A673 (cell line): ENCODE data around the gene TMEM203. TPM values are rescaled to one million over a fixed set of nuclear protein-coding genes. Genes with fewer than 3 reads are reported as not detected.

Experiments
- BruUV-seq: library from RNA; stranded (reverse); fragments of 400-500 nt; replicated peaks from 2 replicates; lab custom pipeline; 2021; lab: Mats Ljungman, UMichigan
- CTCF ChIA-PET: fragments of 300-600 bp; sonication (Branson Sonifier 250); formaldehyde crosslinking; loops from one replicate; lab custom pipeline; 2022; ENCODE audit warnings: antibody characterized with exemption; lab: Charles Lee
- POLR2A ChIA-PET: fragments of 300-600 bp; sonication (Branson Sonifier 250); formaldehyde crosslinking; loops from one replicate; lab custom pipeline; 2022; ENCODE audit warnings: antibody characterized with exemption; ENCODE audit not compliant: low non-redundant PET; lab: Charles Lee
- DNase-seq: peaks from one replicate; pipeline ENCODE4 v3.0.0-alpha.2; 2015; ENCODE audit warnings: low spot score
- H3K27ac ChIP-seq: fragments of 200-600 bp; sonication (generic); 2 replicates; pipeline ENCODE4 v1.5.1; 2016; ENCODE audit warnings: mixed run types, low read depth, mild to moderate bottlenecking, mixed read lengths, antibody characterized with exemption, low read length; ENCODE audit not compliant: poor library complexity, severe bottlenecking
- H3K27me3 ChIP-seq: fragments of 200-600 bp; sonication (generic); replicated peaks from 2 replicates; pipeline ENCODE4 v1.6.1; 2017; ENCODE audit warnings: mixed run types, low read depth, mild to moderate bottlenecking, mixed read lengths, antibody characterized with exemption, low read length; ENCODE audit not compliant: insufficient read depth, poor library complexity
- H3K36me3 ChIP-seq: fragments of 200-600 bp; sonication (generic); 2 replicates; pipeline ENCODE4 v1.6.1; 2016; ENCODE audit warnings: mixed run types, mild to moderate bottlenecking, mixed read lengths, antibody characterized with exemption, low read length; ENCODE audit not compliant: insufficient read depth, poor library complexity, severe bottlenecking
- H3K4me1 ChIP-seq: fragments of 200-600 bp; sonication (generic); 2 replicates; pipeline ENCODE4 v1.6.1; 2017; ENCODE audit warnings: mixed run types, mild to moderate bottlenecking, mixed read lengths, antibody characterized with exemption, low read length; ENCODE audit not compliant: insufficient read depth, poor library complexity, severe bottlenecking
- H3K4me3 ChIP-seq: fragments of 200-600 bp; sonication (generic); 2 replicates; pipeline ENCODE4 v1.5.1; 2016; ENCODE audit warnings: low read depth, mixed run types, mild to moderate bottlenecking, mixed read lengths, low read length; ENCODE audit not compliant: poor library complexity, severe bottlenecking
- H3K9me3 ChIP-seq: fragments of 200-600 bp; sonication (generic); 2 replicates; pipeline ENCODE4 v1.6.1; 2016; ENCODE audit warnings: mixed run types, low read depth, mild to moderate bottlenecking, mixed read lengths, antibody characterized with exemption, low read length; ENCODE audit not compliant: poor library complexity, severe bottlenecking
- EZH2 ChIP-seq: fragments of 200-600 bp; sonication (generic); IDR thresholded peaks from 2 replicates; pipeline ENCODE4 v1.6.1; 2017; ENCODE audit warnings: borderline replicate concordance, low read depth, mild to moderate bottlenecking, mixed read lengths, antibody characterized with exemption, low read length; ENCODE audit not compliant: poor library complexity, severe bottlenecking
- intact Hi-C: fragments of 100-400 bp; cut with micrococcal nuclease; formaldehyde crosslinking; loops from one replicate; pipeline ENCODE4 v1.10.0; 2022; ENCODE audit not compliant: unreplicated experiment
- microRNA-seq: library from miRNA; unstranded; fragments of <30 nt; microRNA quantifications from one replicate; pipeline ENCODE4 v1.2.0, GENCODE V29; 2021
- total RNA-seq: library from RNA; stranded (reverse); gene quantifications from 2 replicates; pipeline ENCODE4 v1.2.3, GENCODE V29; 2021
- TF ChIP-seq, protein P1 (sequence below): fragments of 300-800, 200-600 bp; sonication (generic); conservative IDR thresholded peaks from 2 replicates; pipeline ENCODE4 v1.5.1; 2017; ENCODE audit warnings: low read depth, mild to moderate bottlenecking, antibody characterized with exemption, low read length, moderate library complexity, mixed read lengths

TMEM203 gene
- total RNA-seq, 1 experiment from 2014 or later = 37.5 TPM

DNA sequence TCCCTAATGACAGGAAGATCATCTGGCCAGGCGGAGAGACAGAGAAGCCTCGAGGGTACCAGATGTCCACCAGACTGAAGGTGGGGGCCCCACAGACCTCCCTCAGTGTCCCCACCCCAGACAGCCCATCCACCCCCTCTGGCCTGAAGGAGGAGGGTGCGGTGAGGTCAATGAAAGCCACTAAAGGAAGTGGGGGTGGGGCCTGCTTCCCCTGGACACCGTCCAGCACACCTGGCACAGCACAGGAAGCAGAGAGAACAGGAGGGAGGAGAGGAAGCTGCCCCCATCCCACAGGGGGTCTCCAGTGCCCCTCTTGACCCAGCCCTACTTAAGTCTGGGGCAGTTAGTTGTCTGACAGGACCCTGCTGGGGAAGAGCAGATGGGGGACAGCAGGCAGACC is 46.8 kb downstream of the TMEM203 start:
- no peak overlapping the region for H3K27ac ChIP-seq
- no peak for DNase-seq
- ChIA-PET CTCF (no interaction called here), POLR2A (no interaction called here)
- no peak overlapping the region for H3K4me3 ChIP-seq
- peaks cover 20% of the 10 kb centered on the region for H3K4me1 ChIP-seq
- TF ChIP-seq, protein P1, sequence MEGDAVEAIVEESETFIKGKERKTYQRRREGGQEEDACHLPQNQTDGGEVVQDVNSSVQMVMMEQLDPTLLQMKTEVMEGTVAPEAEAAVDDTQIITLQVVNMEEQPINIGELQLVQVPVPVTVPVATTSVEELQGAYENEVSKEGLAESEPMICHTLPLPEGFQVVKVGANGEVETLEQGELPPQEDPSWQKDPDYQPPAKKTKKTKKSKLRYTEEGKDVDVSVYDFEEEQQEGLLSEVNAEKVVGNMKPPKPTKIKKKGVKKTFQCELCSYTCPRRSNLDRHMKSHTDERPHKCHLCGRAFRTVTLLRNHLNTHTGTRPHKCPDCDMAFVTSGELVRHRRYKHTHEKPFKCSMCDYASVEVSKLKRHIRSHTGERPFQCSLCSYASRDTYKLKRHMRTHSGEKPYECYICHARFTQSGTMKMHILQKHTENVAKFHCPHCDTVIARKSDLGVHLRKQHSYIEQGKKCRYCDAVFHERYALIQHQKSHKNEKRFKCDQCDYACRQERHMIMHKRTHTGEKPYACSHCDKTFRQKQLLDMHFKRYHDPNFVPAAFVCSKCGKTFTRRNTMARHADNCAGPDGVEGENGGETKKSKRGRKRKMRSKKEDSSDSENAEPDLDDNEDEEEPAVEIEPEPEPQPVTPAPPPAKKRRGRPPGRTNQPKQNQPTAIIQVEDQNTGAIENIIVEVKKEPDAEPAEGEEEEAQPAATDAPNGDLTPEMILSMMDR = no peak
- no peaks in the 10 kb centered on the region for H3K9me3 ChIP-seq
- H3K27me3 ChIP-seq = peaks cover 49% of the 10 kb centered on the region
- intact Hi-C loops = no loop called here
- no peaks in the 10 kb centered on the region for H3K36me3 ChIP-seq
- no TSS peak for BruUV-seq

- H3K36me3 ChIP-seq = no peaks in the 10 kb centered on the region
- POLR2A ChIA-PET = interaction anchor here (0.6 kb wide), 1 partner anchor 99 kb away, joined by 3 read pairs; no protein-coding TSS in a partner anchor
- BruUV-seq = no TSS peak
- H3K27me3 ChIP-seq = peaks cover 41% of the 10 kb centered on the region
- no peak for DNase-seq
- peaks cover 17% of the 10 kb centered on the region for H3K4me1 ChIP-seq
- H3K27ac ChIP-seq = no peak overlapping the region
- no peak for TF ChIP-seq EZH2
- TF ChIP-seq, protein P1 = no peak
- intact Hi-C loops = no loop called here
- CTCF ChIA-PET = no interaction called here
- H3K4me3 ChIP-seq = no peak overlapping the region
- H3K9me3 ChIP-seq = no peaks in the 10 kb centered on the region
Measured at GRCh38 chr9:137157618-137158415, 47.6 kb downstream of the TMEM203 start.

DNA sequence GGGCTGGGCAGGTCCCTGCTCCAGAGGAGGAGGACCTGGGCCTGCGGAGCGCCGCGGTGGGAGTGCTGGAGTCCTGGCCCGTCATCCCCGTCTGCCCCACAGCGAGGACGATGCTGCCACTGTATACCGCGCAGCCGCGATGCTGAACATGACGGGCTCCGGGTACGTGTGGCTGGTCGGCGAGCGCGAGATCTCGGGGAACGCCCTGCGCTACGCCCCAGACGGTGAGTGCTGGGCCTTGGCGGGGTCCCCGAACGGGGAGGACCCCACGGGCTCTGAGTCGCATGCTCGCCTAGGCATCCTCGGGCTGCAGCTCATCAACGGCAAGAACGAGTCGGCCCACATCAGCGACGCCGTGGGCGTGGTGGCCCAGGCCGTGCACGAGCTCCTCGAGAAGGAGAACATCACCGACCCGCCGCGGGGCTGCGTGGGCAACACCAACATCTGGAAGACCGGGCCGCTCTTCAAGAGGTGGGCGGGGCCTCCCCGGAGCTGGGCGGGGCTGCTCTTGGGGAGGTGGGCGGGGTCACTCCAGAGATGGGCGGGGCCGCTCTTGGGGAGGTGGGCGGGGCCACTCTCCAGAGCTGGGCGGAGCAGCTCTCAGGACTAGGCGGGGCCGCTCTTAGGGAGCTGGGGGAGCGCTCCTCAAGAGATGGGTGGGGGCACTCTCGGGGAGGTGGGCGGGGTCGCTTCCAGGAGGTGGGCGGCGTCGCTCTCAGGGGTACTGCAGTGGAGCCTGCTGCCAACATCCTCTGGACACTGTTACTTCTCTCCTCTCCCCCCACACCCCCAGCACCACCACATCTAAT is 48.7 kb downstream of the TMEM203 start:
- no peaks in the 10 kb centered on the region for H3K36me3 ChIP-seq
- H3K4me3 ChIP-seq = peak overlapping the region; percentile 16
- peaks cover 6% of the 10 kb centered on the region for H3K4me1 ChIP-seq
- H3K9me3 ChIP-seq = no peaks in the 10 kb centered on the region
- ChIA-PET POLR2A (interaction anchor here (0.6 to 0.7 kb wide), 2 partner anchors 25 to 98 kb away, joined by 3 to 9 read pairs; no protein-coding TSS in a partner anchor), CTCF (no interaction called here)
- no peak overlapping the region for H3K27ac ChIP-seq
- BruUV-seq = no TSS peak
- intact Hi-C loops = no loop called here
- TF ChIP-seq EZH2 = no peak
- TF ChIP-seq, protein P1 = no peak
- peak; percentile 70 for DNase-seq
- H3K27me3 ChIP-seq = peaks cover 30% of the 10 kb centered on the region

Small RNA genes within 50 kb of the gene (microRNA-seq; reads per million reads assigned to microRNA genes)
- not detected for gene MIR3621

Other genes starting within 250 kb of the TMEM203 start
- not detected in 2 replicates for gene PTGDS, start 228.1 kb downstream of the TMEM203 start, total RNA-seq
- gene LCNL1, start 222.7 kb downstream of the TMEM203 start, total RNA-seq = not detected in 2 replicates
- 91.5 and 99.5 TPM in 2 replicates for gene PAXX, start 213.2 kb downstream of the TMEM203 start, total RNA-seq
- not detected in 2 replicates for gene CLIC3, start 209.1 kb downstream of the TMEM203 start, total RNA-seq
- 27.8 and 38.9 TPM in 2 replicates for gene ABCA2, start 177.4 kb downstream of the TMEM203 start, total RNA-seq
- gene FUT7, start 173.6 kb downstream of the TMEM203 start, total RNA-seq = not detected in 2 replicates
- gene NPDC1, start 159.5 kb downstream of the TMEM203 start, total RNA-seq = 73.9 and 81.4 TPM in 2 replicates
- gene ENTPD2, start 151.6 kb downstream of the TMEM203 start, total RNA-seq = not detected in 2 replicates
- gene SAPCD2, start 135.1 kb downstream of the TMEM203 start, total RNA-seq = 30.6 and 33.7 TPM in 2 replicates
- 11.2 and 13.0 TPM in 2 replicates for gene UAP1L1, start 128.1 kb downstream of the TMEM203 start, total RNA-seq
- gene MAN1B1, start 118.7 kb downstream of the TMEM203 start, total RNA-seq = 48.6 and 54.9 TPM in 2 replicates
- gene DPP7, start 90.9 kb downstream of the TMEM203 start, total RNA-seq = 120 and 122 TPM in 2 replicates
- gene GRIN1, start 66.5 kb downstream of the TMEM203 start, total RNA-seq = 0.17 and 0.52 TPM in 2 replicates
- not detected in 2 replicates for gene LRRC26, start 35.6 kb downstream of the TMEM203 start, total RNA-seq
- gene TMEM210, start 33.6 kb downstream of the TMEM203 start, total RNA-seq = not detected in 2 replicates
- 49.6 and 54.1 TPM in 2 replicates for gene ANAPC2, start 17.1 kb downstream of the TMEM203 start, total RNA-seq
- 86.8 and 87.3 TPM in 2 replicates for gene SSNA1, start 17.0 kb downstream of the TMEM203 start, total RNA-seq
- 23.0 and 25.7 TPM in 2 replicates for gene TPRN, start 4.9 kb downstream of the TMEM203 start, total RNA-seq
- 40.2 and 41.5 TPM in 2 replicates for gene NDOR1, start 52 bp upstream of the TMEM203 start, total RNA-seq
- 13.7 and 20.2 TPM in 2 replicates for gene RNF208, start 16.6 kb upstream of the TMEM203 start, total RNA-seq
- gene CYSRT1, start 19.5 kb upstream of the TMEM203 start, total RNA-seq = 0.37 TPM in 1 of 2 replicates, not detected in the other
- 0.17 TPM in 1 of 2 replicates, not detected in the other for gene RNF224, start 21.9 kb upstream of the TMEM203 start, total RNA-seq
- gene SLC34A3, start 25.3 kb upstream of the TMEM203 start, total RNA-seq = not detected in 2 replicates
- gene TUBB4B, start 35.6 kb upstream of the TMEM203 start, total RNA-seq = 645 and 714 TPM in 2 replicates
- 0.35 TPM in 1 of 2 replicates, not detected in the other for gene STPG3, start 45.6 kb upstream of the TMEM203 start, total RNA-seq
- gene NELFB, start 49.7 kb upstream of the TMEM203 start, total RNA-seq = 72.6 and 78.1 TPM in 2 replicates
- 0.82 and 1.4 TPM in 2 replicates for gene TOR4A, start 72.1 kb upstream of the TMEM203 start, total RNA-seq
- 7.4 and 8.9 TPM in 2 replicates for gene NRARP, start 96.6 kb upstream of the TMEM203 start, total RNA-seq
- 6.3 and 9.4 TPM in 2 replicates for gene EXD3, start 217.5 kb upstream of the TMEM203 start, total RNA-seq
- gene NOXA1, start 217.7 kb upstream of the TMEM203 start, total RNA-seq = 0.28 and 0.79 TPM in 2 replicates
- not detected in 2 replicates for gene ENTPD8, start 235.7 kb upstream of the TMEM203 start, total RNA-seq